GM15510 (cell line): ENCODE measurements around the gene COL16A1.

Source experiments
- POLR2A ChIP-seq: IDR thresholded peaks from 3 replicates; pipeline ENCODE4 v1.6.1; 2011; ENCODE audit warnings: borderline replicate concordance; ENCODE audit not compliant: insufficient read length; ENCODE audit errors: extremely low read depth

Gene COL16A1

GRCh38 chr1:31657972-31658510 is 45.8 kb downstream of the COL16A1 start:
- no peak for TF ChIP-seq POLR2A

DNA sequence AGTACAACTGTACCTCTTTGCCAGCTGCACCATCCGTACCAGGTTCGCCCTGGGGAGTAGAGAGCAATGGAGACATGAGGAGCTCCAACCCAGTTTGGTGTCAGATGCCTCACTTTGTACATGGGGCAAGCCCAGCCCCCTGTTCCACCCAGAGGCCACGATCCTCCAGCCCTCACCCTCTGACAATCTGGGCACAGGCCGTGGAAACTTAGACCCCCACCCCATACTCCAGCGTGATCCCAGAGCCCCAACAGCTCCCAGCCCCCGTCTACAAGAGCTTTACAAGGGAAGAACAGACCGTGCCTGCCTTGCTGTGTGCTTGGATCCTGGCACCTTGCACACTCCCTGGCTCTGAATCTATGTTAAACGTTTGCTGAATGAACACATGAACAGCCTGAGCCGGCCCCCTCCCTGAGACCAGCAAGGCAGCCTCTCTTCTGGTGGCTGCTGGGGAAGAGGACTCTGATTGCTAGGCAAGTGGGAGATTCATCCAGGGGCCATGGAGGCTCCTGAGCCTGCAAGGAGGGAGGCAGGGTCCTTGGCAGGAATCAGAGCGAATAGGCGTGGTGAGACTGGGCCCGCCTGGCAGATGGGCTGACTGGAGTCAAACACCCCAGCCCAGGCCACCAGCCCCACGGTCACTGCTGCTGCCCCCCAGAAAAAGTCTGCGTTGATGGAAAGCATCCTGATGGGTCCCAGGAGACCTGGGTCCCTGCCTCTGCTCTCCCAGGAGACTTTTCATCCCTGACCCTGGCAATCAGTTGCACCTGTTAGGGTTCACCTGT is 46.6 kb downstream of the COL16A1 start:
- TF ChIP-seq POLR2A: no peak

DNA sequence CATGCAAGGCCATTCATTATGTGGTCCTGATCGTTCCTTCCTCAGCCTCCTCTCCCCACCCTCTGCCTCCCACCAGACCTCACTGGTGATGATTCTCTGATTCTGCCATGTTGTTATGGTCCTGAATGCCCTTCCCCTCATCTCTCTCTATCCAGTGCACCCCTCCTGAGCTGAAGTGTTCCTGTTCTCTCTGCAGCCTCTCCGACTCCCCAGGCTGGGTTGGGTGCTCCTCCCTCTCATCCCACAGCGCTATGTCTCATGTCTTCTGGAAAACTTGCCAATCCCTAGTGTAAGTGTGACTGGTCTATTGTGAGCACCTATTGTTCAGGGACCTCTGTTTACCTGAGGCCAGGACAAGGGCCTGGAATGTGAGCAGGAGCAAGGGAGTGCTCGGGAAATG is 48.1 kb downstream of the COL16A1 start:
- TF ChIP-seq POLR2A: no peak

DNA sequence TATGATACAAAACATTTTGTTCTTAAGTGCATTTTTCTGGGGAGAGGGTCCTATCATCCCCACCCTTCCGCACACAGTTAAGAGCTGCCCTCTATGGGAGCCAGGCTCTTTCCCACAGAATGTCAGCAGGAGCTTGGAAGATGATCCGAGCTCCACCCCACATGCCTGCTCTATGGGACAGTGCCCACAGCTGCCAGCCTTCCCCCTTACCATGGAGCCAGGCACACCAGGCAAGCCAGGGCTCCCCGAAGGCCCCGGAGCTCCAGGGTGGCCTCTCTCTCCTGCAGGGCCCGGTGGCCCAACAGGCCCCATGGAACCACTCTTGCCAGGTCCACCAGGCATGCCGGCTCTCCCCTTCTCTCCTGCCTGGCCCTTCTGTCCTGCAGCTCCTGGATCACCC is 48.7 kb downstream of the COL16A1 start:
- no peak for TF ChIP-seq POLR2A

GRCh38 chr1:31654474-31654776 is 49.4 kb downstream of the COL16A1 start:
- no peak for TF ChIP-seq POLR2A

DNA sequence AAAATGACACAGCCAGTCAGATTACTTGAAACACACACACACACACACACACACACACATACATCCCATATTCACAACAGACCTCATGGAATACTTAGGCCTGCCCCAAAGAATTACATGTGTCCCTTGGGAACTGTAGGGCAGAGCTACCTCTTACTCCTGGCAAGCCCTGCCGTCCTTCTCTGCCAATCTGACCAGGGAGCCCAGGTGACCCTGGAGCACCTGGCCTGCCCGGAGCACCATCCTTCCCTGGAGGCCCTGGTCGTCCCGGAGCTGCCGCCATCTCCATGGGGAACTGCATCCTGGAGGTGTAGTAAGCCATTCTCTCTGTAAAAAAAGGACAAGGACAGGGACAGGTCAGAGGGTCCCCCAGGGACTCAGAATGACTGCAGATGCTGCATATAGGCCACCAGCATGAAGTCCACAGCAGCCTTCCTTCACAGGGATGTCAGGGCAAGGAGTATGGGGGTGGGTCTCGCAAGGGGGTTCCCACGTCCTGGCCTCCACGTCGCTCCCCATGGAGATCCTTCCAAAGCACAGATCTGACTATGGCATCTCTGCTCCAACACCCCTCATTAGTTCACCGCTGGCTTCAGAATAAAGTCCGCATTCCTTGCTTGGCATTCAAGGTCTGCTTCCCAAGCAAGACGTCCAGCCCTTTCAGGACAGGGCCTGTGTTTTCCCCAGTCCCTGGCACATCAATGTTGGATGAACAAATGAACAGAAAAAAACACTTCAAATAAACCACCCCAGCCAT is 49.9 kb downstream of the COL16A1 start:
- no peak for TF ChIP-seq POLR2A

- no peak for TF ChIP-seq POLR2A
Measured at GRCh38 chr1:31652891-31653499, 50.8 kb downstream of the COL16A1 start.

DNA sequence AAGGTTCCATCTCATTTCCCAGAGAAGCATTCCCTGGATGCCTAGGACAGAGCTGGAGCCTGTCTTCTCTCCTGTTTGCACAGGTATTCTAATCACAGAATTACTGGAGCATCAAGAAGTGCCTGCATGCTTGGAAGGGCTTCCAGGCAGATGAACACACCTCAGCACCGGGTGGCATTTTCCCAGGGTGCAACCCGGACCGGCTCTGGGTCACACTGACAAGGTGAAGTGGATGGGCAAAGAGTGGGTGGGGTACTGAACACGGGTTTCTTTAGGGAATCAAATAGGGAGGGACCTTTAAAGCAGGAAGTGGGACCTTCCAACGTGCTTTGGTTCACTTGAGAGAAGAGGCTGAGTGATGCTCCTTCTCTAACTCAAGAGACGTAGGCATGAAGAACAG is 52.1 kb downstream of the COL16A1 start:
- no peak for TF ChIP-seq POLR2A

DNA sequence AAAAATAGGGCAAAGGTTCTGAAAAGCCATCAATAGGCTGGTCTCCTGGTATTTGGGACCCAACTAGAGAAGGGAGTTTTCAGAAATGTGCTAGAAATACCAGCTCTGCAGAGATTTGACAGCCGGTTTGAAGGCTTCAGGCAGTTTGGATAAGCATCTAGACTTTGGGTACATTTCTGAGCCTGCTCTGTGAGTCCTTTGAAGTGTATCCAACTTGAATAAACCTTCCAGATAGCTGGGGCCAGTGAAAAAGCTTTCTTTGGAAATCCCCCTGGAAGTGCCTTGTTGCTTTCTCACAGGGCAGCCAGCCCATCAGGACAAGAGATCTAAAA is 52.8 kb downstream of the COL16A1 start:
- no peak for TF ChIP-seq POLR2A

GRCh38 chr1:31650161-31651088 is 53.4 kb downstream of the COL16A1 start:
- TF ChIP-seq POLR2A: no peak

DNA sequence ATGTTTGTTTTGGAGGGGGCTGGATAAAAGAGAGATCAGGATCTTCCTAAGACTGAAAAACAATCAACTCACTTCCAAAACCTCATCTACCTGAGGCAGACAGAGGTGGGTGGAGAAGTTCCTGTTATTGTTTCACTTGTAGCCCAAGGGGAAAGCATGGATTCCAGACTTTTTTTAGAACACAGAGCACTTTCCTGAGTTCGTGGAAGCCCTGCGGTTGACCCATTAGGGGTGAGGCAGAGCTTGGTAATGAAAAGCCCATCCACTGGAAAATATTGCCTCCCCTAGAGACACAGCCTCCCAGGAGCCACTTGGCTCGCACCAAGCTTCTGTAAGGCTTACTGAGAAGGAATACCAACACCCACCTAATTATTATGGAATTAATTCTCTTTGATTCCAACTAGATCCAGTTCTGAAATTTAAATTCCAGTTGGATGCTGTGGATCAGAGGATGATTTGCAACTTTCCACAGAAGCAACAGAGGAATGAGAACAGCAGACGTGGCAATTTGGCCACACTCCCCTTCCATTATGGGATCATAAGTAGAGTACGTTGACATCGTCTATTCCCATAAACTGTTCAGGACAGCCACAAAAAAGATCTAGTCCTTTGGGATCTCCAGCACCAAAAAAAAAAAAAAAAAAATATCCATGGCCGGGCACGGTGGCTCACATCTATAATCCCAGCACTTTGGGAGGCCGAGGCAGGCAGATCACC is 55.0 kb downstream of the COL16A1 start:
- TF ChIP-seq POLR2A: no peak

- TF ChIP-seq POLR2A: no peak
Measured at GRCh38 chr1:31648190-31648589, 55.6 kb downstream of the COL16A1 start.

- no peak for TF ChIP-seq POLR2A
Measured at GRCh38 chr1:31647106-31647505, 56.7 kb downstream of the COL16A1 start.

DNA sequence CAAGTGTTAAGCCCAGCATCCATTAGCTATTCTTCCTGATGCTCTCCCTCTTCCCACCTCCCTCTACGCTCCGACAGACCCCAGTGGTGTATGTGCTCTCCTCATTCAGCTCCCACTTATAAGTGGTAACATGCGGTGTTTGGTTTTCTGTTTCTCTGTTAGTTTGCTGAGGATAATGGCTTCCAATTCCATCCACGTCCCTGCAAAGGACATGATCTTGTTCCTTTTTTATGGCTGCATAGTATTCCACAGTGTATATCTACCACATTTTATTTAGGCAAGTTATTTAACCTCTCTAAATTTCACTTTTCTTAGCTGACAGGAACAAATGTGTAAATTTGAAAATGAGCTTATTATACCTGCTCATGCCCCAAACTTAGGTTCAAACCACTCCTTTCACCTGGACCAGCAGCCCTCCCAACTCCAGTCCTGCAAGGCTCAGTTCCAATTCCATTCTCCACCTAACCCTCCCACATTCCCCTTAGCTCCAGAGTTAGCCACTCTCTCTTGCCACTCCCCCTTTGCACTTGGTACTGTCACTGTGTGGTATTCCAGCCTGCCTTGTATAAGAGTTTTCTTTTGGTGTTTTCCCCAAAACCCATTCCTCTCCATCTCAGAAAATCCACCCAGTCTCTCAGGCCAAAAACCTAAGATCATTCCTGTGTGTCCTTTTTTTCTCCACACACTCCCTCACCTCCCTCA is 57.4 kb downstream of the COL16A1 start:
- TF ChIP-seq POLR2A: no peak

GRCh38 chr1:31645274-31645568 is 58.6 kb downstream of the COL16A1 start:
- no peak for TF ChIP-seq POLR2A
